Colonic mucosa (tissue), 4 donors: ENCODE data around the gene TENT4B. TPM values are rescaled to one million over a fixed set of nuclear protein-coding genes. Genes with fewer than 3 reads are reported as not detected.

Experiments
- DNase-seq: peaks from one replicate; pipeline ENCODE4 v3.0.0-alpha.2; 2020
- H3K27ac ChIP-seq: fragments of 200-600 bp; one replicate; pipeline ENCODE4 v1.8.0; 2021
- H3K27me3 ChIP-seq: fragments of 200-600 bp; one replicate; pipeline ENCODE4 v1.8.0; 2021
- H3K36me3 ChIP-seq: fragments of 200-600 bp; one replicate; pipeline ENCODE4 v1.8.0; 2021
- H3K4me1 ChIP-seq: fragments of 200-600 bp; one replicate; pipeline ENCODE4 v1.8.0; 2021; ENCODE audit warnings: mild to moderate bottlenecking
- H3K4me3 ChIP-seq: fragments of 200-600 bp; one replicate; pipeline ENCODE4 v1.8.0; 2021
- H3K9ac ChIP-seq, 2 donors: one replicate each; pipeline ENCODE4 v1.7.0; 2013; ENCODE audit warnings: control low read depth in 2 of 2, low read depth in 2 of 2, low read length in 2 of 2
- H3K9me3 ChIP-seq: fragments of 200-600 bp; one replicate; pipeline ENCODE4 v1.8.0; 2021
- CTCF ChIP-seq: fragments of 200-600 bp; IDR thresholded peaks from one replicate; pipeline ENCODE4 v1.8.0; 2022; ENCODE audit warnings: antibody characterized with exemption, mild to moderate bottlenecking
- intact Hi-C: fragments of 100-400 bp; cut with DNase I; formaldehyde crosslinking; loops from one replicate; pipeline ENCODE4 v1.14.1; 2022
- total RNA-seq, 2 donors: library from RNA; stranded (reverse); fragmentation: NEBNext Ultra II Directional in 1 of 2; extraction: Animal tissue kit (Norgen Biotek cat#: 25700) in 1 of 2; gene quantifications; one replicate each; pipeline ENCODE4 v1.2.1, GENCODE V29; 2021
- donor health status: healthy.
- donor health status: DM: no; HTN: no; CAD: no.
- donor health status: DM: no; HTN: no; CAD: no.

TENT4B gene
- total RNA-seq, 2 donors from 2014 or later = 13.5 to 15.6 TPM

- Histone ChIP-seq H3K27ac (peak overlapping the region; percentile 46), H3K36me3 (no peaks in the 10 kb centered on the region), H3K27me3 (no peaks in the 10 kb centered on the region), H3K4me3 (no peak overlapping the region), H3K9ac (peak overlapping the region in 1 of 2 donors; percentile 13), H3K4me1 (peaks cover 20% of the 10 kb centered on the region), H3K9me3 (no peaks in the 10 kb centered on the region)
- intact Hi-C loops = loop anchor here (5.0 to 10.0 kb wide), 2 partner anchors 143 to 454 kb away; partner anchors contain the start of gene HEATR3
- DNase-seq = peak; percentile 76
- peak; percentile 66 for TF ChIP-seq CTCF
Measured at GRCh38 chr16:50210266-50211038, 57.3 kb downstream of the TENT4B start.

- no peak for DNase-seq
- peaks cover 11% of the 10 kb centered on the region for H3K4me1 ChIP-seq
- H3K36me3 ChIP-seq = no peaks in the 10 kb centered on the region
- H3K9me3 ChIP-seq = no peaks in the 10 kb centered on the region
- H3K9ac ChIP-seq = no peak overlapping the region
- TF ChIP-seq CTCF = peak; percentile 73
- H3K4me3 ChIP-seq = no peak overlapping the region
- intact Hi-C loops = loop anchor here (2.0 to 10.0 kb wide), 3 partner anchors 147 to 451 kb away; partner anchors contain the start of genes CNEP1R1 and HEATR3
- H3K27me3 ChIP-seq = no peaks in the 10 kb centered on the region
- H3K27ac ChIP-seq = no peak overlapping the region
Measured at GRCh38 chr16:50213939-50214519, 60.9 kb downstream of the TENT4B start.

GRCh38 chr16:50215680-50216079 lies 62.6 kb downstream of the TENT4B start:
- Histone ChIP-seq H3K36me3 (no peaks in the 10 kb centered on the region), H3K27ac (no peak overlapping the region), H3K9ac (no peak overlapping the region), H3K9me3 (no peaks in the 10 kb centered on the region), H3K27me3 (no peaks in the 10 kb centered on the region), H3K4me1 (no peaks in the 10 kb centered on the region), H3K4me3 (no peak overlapping the region)
- no peak for TF ChIP-seq CTCF
- intact Hi-C loops = loop anchor here (5.0 to 10.0 kb wide), 2 partner anchors 142 to 449 kb away; no protein-coding TSS in a partner anchor
- DNase-seq = no peak

GRCh38 chr16:50216231-50216630 lies 63.1 kb downstream of the TENT4B start:
- TF ChIP-seq CTCF = no peak
- Histone ChIP-seq H3K9ac (no peak overlapping the region), H3K4me1 (no peaks in the 10 kb centered on the region), H3K36me3 (no peaks in the 10 kb centered on the region), H3K27ac (no peak overlapping the region), H3K9me3 (no peaks in the 10 kb centered on the region), H3K27me3 (no peaks in the 10 kb centered on the region), H3K4me3 (no peak overlapping the region)
- no peak for DNase-seq
- intact Hi-C loops = loop anchor here (5.0 to 10.0 kb wide), 2 partner anchors 141 to 449 kb away; no protein-coding TSS in a partner anchor

- intact Hi-C loops = loop anchor here (5.0 to 10.0 kb wide), 2 partner anchors 138 to 445 kb away; no protein-coding TSS in a partner anchor
- Histone ChIP-seq H3K27ac (no peak overlapping the region), H3K36me3 (no peaks in the 10 kb centered on the region), H3K27me3 (no peaks in the 10 kb centered on the region), H3K9me3 (no peaks in the 10 kb centered on the region), H3K4me1 (no peaks in the 10 kb centered on the region), H3K4me3 (no peak overlapping the region), H3K9ac (no peak overlapping the region)
- no peak for TF ChIP-seq CTCF
- DNase-seq = no peak
Measured at GRCh38 chr16:50219402-50219975, 66.4 kb downstream of the TENT4B start.
